ENCODE measurements around the gene USP24.

USP24 gene, protein sequence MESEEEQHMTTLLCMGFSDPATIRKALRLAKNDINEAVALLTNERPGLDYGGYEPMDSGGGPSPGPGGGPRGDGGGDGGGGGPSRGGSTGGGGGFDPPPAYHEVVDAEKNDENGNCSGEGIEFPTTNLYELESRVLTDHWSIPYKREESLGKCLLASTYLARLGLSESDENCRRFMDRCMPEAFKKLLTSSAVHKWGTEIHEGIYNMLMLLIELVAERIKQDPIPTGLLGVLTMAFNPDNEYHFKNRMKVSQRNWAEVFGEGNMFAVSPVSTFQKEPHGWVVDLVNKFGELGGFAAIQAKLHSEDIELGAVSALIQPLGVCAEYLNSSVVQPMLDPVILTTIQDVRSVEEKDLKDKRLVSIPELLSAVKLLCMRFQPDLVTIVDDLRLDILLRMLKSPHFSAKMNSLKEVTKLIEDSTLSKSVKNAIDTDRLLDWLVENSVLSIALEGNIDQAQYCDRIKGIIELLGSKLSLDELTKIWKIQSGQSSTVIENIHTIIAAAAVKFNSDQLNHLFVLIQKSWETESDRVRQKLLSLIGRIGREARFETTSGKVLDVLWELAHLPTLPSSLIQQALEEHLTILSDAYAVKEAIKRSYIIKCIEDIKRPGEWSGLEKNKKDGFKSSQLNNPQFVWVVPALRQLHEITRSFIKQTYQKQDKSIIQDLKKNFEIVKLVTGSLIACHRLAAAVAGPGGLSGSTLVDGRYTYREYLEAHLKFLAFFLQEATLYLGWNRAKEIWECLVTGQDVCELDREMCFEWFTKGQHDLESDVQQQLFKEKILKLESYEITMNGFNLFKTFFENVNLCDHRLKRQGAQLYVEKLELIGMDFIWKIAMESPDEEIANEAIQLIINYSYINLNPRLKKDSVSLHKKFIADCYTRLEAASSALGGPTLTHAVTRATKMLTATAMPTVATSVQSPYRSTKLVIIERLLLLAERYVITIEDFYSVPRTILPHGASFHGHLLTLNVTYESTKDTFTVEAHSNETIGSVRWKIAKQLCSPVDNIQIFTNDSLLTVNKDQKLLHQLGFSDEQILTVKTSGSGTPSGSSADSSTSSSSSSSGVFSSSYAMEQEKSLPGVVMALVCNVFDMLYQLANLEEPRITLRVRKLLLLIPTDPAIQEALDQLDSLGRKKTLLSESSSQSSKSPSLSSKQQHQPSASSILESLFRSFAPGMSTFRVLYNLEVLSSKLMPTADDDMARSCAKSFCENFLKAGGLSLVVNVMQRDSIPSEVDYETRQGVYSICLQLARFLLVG (N-terminal part only)

DNA sequence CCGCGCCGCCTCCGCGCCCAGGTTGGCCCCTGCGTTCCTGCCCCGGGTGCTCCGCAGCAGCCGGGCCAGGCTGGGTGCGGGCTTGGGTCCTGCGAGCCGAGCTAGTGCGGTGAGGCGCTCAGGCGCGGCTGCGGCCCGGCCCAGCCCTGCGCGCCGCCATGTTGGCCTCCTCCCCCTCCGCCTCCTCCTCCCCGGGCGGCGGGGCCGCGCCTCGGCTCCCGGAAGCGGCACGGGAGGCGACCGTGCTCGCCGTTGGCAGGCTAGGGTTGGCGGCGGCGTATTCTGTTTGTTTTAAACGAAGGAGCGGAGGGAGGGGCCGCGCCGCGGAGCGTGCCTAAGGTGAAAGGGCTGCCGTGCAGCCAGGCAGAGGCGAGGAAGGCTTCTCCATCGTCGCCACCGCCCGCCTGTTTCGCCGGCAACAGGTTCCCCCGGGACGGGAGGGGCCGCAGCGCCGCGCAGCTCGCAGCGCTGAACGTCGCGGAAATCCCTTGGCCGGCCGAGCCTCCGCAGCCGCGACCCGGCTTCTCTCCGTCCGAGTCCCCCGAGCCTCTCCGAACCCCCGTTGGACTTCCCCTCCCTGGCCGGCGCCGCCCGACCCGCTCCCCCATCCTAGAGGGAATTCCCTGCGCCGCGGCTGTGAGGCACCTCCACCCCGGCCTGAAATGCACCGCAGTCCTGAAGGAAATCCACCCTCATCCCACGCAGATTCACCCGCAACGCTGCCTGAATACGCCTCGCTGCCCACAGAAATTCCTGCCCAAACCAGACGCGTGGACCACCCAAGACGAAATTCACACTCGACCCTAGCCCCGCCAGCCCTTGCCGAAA lies at the start of gene USP24:
Gene USP24, minus strand, starts transcription at position 171 of the 828 bp plus-strand sequence. CDS start 251 bp downstream, outside the sequence.
- DNase-seq: peak; percentile 82

- no peak for DNase-seq
Measured at GRCh38 chr1:55262822-55263221, 47.7 kb upstream of the USP24 start.

- no peak for DNase-seq
Measured at GRCh38 chr1:55259911-55260609, 44.9 kb upstream of the USP24 start.

- DNase-seq: no peak
Measured at GRCh38 chr1:55257958-55258357, 42.8 kb upstream of the USP24 start.

DNA sequence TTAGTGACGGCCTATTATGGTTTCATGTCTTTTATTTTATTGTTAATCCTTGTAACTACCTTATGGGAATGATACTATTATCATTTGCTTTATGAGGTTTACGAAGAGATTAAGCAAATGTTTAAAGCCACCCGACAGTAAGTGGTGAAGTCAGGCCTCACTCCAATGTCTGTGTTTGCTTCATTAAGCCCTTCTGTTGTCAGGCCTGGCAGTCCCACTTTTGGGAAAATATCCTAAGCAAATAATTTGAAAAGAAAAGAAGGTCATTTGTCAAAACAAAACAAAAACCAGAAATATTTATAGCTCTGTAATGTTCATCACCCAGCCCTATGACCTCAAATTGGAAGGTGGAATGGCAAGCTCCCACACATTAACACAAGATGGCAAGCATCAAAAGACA lies 40.7 kb upstream of the USP24 start:
- DNase-seq: no peak

DNA sequence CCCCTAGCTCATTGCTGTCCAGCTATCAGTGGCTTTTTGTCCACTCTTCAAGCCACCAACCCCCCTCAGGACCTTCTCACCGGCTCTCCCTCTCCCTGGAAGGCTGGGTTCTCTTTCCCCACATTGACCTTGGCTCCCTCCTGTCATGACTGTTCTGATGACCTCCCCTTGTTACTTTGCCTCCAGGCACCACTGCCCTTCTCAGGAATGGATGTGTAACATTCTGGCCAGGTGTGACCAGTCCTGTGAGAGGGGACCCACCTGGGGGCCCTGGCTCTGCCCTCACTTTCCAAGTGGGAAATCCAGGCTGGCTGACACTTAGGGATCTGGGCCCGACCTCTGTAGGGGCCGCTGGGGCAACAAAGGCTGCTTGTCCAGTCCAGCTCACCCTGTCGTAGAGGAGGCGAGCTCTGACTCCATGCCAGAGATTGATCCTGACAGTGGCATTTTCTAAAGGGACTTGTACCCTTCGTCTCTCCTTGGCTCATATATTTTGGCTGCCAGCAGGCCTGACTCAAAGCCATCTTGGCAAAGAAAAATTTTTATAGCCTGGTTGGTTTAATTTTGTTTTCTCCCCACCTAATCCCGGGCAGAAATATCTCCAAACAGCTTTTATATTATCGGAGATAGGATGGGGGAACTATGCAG lies 37.9 kb upstream of the USP24 start:
- DNase-seq: no peak

DNA sequence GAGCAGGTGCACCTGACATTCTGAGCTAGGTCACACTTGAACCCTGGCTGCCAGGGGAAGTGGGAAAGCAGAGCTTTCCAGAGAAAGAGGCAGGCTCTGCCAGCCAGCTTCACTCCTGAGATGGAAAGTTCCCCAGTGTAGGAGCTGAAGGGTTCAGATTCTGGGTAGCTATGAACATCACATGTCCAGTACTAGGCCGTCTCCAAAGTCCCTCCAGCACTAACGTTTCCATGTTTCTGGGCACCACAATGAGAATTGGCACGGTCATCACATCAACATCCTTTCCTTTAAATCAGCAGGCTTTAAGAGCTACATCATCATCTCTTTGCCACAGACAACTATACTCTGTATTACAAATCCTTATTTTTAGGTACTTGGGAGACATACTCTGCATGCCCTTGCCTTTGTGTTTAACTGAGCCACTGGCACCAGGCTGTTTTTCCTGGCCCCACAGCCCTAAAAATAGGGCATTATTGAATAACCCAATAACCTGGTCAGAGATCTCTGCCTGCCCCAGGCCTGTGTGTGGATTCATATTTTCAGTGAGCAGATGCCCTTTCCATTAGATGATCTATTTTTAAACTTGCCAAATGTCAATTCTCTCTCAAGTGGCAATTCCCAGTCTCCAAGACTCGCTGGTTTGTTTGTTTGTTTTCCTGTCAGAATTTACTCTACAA lies 35.4 kb upstream of the USP24 start:
- no peak for DNase-seq

DNA sequence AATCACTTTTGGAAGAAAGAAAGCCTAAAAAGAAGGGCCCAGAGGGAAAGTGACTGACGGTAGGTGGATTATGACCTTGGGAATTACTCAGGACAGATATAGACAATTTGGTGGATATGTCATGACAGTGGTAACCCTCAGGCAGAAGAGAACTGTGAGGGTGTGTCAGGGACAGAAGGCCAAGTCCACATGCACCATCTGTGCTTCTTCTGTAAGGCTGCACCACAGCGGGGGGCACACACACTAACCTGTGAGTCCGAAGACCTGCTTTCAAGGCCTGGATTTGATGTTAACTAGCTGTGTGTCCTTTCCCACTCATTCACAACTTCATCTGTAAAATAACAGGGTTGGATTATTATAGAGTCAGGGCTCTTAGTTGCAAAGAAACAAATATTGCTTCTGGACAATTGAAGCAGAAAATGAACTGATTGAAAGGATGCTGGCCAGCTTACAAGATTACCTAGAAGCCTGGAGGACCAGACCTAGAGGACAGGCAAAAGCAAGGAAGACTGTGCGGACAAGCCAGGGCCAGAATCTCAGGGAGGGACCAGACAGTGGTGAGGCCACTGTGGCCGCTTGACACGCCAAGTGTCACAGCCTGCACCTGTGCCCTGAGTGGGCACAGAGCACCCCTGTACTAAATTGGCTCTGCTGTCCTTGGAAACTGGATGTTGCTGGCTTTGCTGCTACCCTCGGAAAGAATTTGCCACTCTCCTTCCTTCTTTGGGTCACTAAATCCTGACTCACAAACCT lies 34.7 kb upstream of the USP24 start:
- no peak for DNase-seq

DNA sequence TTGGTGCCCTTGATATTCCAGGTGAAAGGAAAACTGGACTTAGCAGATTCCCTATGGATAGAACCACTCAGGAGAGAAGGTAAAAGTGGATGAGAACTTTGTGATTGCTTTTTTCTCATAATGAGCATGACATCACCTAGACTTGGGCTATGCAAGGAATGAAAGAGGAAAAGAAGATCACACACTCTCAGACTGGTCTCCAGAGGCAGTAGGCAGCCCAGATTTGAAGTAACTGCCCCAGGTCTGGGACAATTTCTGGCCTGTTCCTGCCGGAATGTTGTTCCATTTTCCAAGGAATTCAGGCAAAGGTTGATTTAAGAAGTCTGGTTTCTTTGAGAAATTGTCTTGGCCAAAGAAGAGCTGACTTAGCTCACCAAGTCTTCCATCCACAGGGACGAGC lies 31.7 kb upstream of the USP24 start:
- DNase-seq: no peak

DNA sequence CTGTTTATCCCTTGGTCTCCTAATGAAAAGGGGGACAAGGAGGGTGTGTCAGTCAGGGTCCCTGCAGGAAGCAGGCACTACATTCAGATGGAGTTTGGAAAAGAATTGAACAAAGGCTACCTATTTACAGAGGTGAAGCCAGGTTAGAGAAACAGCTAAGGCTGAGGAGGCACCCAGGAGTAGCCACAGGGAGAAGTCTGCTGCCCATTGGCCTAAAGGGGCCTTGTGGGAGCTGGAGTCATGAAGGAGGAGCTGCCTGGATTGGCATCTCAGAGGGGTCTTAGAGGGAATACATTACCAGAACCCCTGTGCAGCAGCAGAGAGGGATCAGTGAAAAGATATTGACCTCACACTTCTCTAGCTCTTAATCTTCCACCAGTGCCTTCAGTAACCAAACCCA lies 31.2 kb upstream of the USP24 start:
- no peak for DNase-seq

- no peak for DNase-seq
Measured at GRCh38 chr1:55245781-55246180, 30.6 kb upstream of the USP24 start.

DNA sequence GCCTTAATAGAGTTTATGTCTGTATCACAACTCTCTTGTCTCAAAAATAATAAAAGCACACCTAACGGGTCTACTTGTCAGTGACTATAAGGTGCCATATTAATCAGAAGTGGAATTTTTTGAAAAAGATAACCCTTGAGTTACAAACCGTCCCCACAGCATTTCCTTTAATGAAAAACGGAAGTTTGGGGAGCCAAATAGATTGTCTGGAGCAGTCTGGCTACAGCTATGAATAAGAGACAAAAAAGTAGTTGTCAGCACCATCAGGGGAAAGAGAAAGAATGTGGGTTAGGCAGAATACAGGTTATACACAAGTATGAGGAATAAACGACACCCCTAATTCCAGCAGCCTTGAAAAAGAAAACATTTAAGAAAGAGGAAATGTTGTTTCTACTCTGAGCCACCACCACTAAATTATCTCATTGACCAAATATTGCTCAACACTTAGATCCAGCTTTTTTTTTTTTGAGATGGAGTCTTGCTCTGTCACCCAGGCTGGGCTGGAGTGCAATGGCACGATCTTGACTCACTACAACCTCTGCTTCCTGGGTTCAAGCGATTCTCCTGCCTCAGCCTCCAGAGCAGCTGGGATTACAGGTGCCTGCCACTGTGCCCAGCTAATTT lies 29.4 kb upstream of the USP24 start:
- no peak for DNase-seq

GRCh38 chr1:55243655-55244054 lies 28.5 kb upstream of the USP24 start:
- DNase-seq: no peak

DNA sequence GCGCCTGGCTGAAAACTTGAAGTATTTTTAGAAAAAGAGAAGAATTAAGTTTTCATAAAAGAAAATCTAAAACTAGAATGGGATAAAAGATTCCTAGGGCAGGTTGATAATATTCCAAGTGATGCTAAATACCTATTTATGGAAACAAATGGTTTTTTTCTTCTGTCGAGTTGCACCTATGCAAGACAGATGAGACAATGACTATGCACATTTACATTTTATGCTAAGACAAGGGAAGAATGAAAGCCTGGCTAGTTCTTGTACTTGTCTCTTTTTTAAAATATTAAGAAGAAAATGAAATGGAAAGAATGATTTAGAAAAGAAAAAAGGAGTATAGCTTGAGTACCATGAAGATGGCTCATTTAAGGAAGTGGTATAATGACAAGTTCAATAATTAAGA lies 24.4 kb upstream of the USP24 start:
- DNase-seq: no peak

GRCh38 chr1:55235722-55236121 lies 20.6 kb upstream of the USP24 start:
- DNase-seq: no peak

GRCh38 chr1:55234016-55234415 lies 18.9 kb upstream of the USP24 start:
- no peak for DNase-seq

DNA sequence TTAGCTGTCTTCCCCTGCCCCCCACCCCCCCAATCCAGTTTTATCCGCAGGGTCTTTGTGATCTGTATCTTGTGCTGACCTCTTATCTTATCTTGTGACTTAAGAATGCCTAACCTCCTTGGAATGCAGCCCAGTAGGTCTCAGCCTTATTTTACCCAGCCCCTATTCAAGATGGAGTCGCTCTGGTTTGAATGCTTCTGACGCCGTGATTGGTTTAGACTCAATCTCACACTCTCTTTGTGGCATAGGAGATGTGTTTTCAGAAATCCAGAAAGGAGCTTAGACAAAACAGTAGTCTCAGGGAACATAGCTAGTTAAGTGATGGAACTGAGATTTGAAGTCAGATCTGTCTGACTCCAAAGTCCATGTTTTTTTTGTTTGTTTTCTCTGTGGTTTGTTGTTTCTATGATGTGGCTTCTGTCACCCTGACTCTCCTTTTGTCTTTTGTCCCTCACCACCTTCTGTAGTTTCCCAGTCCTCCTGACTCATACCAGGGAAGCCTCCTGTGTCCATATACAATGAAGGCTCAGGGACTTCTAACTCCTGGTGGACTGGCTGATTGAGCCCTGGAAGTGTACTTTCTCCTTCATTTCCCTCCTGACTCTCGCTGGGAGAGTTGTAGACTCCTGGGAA lies 18.1 kb upstream of the USP24 start:
- DNase-seq: no peak

GRCh38 chr1:55232448-55233144 lies 17.4 kb upstream of the USP24 start:
- DNase-seq: no peak
